RPMI7951 (cell line): ENCODE data around the gene RBBP8NL. TPM values are rescaled to one million over a fixed set of nuclear protein-coding genes. Genes with fewer than 3 reads are reported as not detected.
A peak's percentile ranks its signal among the peaks of the same experiment; 100 is the strongest.

Source experiments
- DNase-seq: peaks from one replicate; pipeline ENCODE4 v3.0.0-alpha.2; 2012; ENCODE audit warnings: low read depth
- total RNA-seq: library from RNA; depleted of rRNA; stranded (reverse); fragments of >200 nt; shearing (Covaris generic); gene quantifications from 2 replicates; pipeline ENCODE4 v1.2.3, GENCODE V29; 2014; rRNA removed

RBBP8NL gene, protein sequence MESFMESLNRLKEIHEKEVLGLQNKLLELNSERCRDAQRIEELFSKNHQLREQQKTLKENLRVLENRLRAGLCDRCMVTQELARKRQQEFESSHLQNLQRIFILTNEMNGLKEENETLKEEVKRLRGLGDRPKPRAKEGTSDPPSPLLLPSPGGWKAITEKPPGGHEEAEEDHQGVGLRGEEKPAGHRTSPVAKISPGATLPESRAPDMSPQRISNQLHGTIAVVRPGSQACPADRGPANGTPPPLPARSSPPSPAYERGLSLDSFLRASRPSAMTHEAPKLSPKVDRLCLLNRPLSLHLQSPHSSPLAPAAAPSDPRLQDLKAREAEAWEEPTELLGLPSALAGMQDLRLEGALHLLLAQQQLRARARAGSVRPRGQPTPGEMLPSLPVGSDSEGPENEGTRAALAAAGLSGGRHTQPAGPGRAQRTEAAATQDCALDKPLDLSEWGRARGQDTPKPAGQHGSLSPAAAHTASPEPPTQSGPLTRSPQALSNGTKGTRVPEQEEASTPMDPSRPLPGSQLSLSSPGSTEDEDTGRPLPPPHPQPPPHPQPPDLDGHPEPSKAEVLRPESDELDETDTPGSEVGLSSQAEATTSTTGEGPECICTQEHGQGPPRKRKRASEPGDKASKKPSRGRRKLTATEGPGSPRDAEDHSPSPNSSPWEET
- total RNA-seq: not detected in 2 replicates

DNA sequence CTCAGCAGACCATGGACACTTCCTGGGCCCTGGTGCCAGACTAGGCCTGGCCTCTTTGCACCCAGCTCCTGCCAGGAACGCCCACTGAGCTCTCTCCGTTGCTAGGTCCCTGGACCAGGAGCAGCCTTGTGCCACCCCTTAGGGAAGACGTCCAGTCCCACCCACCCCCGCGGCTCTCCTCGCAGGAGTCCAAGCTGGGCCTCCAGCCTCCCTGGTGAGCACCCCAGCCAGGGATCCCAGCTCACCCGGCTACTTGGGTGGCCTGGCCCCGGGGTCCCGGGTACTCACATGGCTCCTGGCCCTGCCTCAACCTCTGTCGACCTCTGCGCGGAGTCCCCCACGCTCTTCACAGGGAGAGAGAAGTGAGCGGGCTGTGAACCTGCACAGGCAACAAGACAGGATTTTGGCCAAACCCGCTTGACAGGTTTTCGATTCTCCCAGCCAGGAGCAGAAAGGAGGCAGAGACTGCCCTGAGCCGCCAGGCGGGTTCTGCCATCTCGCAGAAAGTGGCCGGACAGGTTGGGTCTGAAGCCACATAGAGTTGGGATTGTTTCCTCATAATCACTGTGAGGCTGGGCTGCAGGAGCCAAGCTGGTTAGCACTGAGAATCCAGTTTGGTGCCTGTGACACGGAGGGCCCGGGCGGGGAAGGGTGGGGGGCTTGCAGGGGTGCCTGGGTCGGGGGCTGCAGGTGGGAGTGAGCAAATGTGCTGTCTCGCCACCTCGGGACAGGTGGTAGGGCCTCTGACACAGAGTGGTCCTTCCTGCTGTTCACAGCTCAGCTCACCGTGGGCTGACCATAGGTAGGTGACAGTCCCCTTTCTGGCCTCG is at the start of gene RBBP8NL:
RBBP8NL (minus strand) TSS at position 368 of the 830 bp plus-strand sequence. CDS start 7,892 bp downstream, outside the sequence.
- DNase-seq: no peak

- DNase-seq: no peak
Measured at GRCh38 chr20:62476056-62476838, 48.9 kb upstream of the RBBP8NL start.

- DNase-seq: no peak
Measured at GRCh38 chr20:62475772-62476055, 48.4 kb upstream of the RBBP8NL start, which contains the start of gene GATA5. Gene GATA5, minus strand, starts transcription at chr20:62475995. Its CDS starts 474 bp downstream, at chr20:62475521.

DNA sequence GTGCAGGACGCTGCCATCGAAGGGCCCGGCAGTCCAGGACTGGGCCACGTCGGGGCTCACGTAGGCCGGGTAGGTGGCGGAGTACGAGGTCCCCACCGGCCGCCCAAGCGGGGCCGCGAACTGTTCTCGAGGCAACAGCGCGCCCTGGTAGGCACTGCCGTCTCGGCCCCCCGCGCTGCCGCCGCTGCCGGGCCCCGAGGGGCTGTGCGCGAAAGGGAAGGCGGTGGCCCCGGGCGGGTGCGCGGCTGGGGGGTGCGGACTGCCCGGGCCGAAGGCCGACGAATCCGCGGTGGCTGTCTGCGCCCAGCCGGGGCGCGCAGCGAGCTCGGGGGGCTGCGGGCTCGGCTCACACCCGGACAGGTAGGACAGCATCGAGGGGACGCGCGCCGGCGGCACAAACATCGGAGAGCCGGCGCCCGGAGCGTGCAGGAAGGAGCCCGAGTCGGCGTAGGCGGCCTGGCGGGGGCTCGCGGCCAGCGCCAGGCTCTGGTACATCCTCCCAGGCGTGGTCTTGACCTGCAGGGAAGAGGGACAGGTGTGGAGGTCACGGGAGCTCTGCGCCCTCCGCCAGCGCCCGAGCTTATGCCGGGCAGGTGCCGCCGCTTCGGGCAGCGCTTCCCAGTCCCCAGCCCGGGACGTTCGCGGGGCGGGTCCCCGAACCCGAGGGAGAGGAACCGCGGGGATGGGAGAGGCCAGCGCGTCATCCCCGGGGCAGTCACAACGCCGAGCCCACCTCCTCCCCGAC is 47.9 kb upstream of the RBBP8NL start:
- no peak for DNase-seq

DNA sequence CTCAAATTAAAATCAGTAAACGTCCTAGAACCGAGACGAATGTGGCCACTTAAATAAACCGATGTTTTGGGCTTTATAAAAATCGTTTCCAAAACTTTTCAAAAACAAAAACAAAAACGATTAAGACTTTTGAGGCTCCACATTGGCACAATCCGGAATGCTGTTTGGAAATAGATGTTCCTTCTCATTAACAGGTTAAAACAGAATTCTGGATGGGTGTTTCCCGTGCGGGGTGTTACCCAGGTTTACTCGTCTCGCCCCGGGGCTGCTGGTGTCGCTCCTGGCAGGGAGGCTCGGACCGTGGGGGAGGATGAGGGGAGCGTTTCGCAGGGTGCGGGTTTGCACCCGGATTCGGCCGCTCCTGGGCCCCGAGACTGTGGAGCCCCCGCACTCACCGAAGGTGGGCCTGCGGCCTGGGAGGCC is 47.3 kb upstream of the RBBP8NL start:
- DNase-seq: no peak

GRCh38 chr20:62473717-62474603 is 46.6 kb upstream of the RBBP8NL start:
- no peak for DNase-seq

- DNase-seq: no peak
Measured at GRCh38 chr20:62472941-62473585, 45.7 kb upstream of the RBBP8NL start.

DNA sequence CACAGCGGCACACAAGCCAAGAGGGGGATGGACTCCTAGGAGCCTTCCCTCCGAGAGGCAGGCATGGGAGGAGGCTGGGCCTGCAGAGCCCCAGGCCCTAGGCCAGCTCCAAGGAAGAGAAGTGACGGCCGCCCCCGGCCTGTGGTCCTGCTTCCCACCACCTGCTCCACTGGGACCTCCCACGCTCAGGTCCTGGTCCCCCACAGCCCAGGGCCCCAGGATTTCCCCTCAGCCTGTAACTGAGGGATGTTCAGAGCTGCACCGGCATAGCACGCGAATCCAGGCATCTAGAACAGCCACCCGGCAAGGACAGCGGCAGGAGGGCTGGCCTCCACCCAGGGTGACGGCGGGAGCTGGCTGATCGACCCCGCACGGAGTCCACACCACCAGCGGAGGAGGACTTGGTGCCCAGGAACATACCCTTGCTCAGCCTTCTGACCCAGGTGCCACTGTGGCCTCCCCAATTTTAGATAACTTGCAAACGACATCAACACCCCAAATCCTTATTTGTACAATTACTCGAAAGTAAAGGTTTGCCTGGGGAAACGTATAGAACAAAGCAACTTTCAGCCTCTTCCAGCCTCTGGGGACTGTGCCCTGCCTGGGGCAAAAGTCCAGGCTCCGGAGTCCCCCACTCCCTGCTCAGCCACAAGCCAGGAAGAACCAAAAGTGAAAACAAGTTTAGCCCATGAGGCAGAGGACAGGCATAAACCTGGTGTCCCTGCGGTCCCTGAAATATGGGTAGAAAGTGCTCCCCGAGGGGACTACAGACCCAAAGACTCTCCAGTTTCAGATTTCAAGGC is 45.0 kb upstream of the RBBP8NL start:
- DNase-seq: no peak

DNA sequence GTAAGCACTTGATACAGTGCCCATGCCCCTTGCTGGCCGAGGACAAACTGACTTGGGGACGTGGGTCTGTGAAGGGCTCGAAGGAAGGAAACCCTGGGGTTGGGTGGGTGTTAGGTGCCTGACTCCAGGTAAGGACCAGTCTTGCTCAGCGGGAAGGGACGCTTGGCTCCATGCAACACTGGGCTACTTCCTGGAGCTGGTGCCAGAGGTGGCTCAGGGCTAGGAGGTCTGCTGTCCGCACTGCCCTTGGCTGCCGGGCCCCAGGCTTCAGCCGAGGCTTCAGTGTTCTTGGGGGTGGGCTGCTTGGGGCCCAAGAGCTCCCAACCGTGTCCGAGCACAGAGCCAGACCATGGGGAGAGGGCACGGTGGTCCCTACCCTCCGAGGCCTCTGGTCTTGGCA is 43.1 kb upstream of the RBBP8NL start:
- no peak for DNase-seq

DNA sequence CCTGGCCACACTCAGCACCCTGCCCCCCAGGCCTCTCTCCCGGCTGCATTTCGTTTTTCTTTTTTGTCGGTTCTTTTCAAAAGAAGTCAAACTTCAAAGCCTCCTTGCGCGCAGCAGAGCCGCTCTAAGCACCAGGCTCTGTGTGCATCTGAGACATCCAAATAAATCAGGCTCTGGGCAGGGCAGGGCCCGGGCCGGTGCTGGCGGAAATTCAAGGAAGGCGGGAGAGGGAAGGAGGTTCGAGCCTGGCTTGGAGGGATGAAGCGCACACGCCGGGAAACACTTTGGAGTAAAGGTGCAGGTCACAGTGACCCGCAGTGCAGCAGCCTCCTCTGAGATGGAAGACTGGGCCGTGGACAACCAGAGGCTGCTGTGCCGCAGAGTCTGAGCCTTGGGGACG is 42.7 kb upstream of the RBBP8NL start:
- no peak for DNase-seq

GRCh38 chr20:62469352-62469751 is 42.0 kb upstream of the RBBP8NL start:
- no peak for DNase-seq

- DNase-seq: no peak
Measured at GRCh38 chr20:62466806-62467537, 39.6 kb upstream of the RBBP8NL start.

GRCh38 chr20:62466072-62466760 is 38.9 kb upstream of the RBBP8NL start:
- peak; percentile 35 for DNase-seq

DNA sequence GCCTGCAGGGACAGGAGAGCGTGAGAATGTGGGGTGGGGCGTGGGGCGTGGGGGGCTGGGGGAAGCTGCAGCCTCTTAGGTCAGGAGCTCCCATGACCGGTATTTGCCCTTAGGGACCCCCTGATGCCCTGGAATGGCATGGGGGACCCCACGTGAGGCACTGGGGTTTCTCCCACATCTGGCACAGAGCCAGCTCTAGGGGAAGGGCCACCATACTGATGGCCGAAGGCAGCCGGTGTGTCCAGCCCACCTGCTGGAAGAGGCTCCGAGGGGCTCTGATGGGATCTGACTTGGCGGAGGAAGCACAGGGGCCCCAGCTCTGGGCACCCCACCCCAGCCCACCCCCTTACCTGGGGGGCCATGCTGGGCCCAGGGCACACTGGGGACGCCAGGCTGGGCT is 37.7 kb upstream of the RBBP8NL start:
- no peak for DNase-seq

DNA sequence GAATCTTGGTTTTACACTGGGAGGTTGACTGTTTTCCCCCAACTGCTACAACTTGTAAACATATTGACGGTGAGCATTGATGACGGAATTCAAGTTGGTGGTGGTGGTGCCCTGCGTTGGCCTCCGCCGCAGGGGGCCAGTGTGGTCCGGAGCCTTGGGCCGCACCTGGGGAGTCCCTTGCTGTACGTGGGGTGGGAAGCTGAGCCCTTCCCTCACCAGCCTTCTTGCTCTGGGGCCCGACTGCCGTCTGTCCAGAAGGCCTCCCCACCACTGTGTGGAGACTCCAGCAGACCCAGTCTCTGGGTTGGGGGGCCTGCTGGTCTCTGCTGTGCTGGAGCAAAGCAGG is 37.1 kb upstream of the RBBP8NL start:
- no peak for DNase-seq

- DNase-seq: no peak
Measured at GRCh38 chr20:62463651-62464424, 36.5 kb upstream of the RBBP8NL start.
